Measurements from ENCODE around the gene VWF.

Gene VWF

DNA sequence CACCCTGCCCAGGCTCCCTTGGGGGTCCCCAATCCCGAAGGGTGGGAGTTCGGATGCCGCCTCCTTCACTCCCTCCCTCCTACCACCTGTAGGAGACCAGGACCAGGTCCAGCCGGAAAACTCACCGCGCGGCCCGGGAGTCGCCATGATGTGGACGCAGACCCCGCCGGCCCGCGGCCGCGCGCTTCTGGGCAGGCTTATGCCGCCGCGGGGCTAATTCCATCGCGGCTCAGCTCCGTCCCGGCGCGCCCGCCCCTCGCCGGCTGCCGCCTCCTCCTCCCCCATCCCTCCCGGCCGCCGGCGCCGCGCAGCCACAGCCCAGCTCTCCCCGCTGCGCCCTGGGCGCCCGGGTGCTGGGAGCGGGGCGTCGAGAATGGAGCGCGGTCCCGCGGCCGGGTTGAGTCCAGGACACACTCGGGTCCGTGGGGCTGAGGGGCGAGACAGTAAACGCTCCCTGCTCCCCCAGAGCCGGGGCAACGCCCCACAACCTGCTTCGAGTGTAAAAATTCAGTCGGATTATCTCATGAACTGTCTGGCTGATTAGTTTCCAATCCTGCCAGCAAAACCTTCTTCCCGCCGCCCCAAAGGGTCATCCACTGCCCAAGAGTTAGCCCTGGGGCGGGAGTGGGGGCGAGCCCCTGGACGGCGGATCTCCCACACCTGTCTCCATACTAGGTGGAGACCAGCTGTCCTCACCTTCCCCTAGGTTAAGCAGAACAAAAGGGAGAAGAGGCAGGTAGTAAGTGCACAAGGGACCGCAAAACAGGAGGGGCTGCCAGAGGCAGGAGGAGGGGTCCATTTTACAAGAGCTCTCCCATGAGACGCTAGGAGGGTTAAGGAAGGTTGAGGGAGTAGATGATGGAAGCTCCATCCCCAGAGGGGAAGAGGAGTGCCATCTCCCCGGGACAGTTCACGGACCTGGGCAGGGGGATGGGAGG is 179.1 kb downstream of the VWF start, which contains the start of gene ANO2:
Gene ANO2, minus strand, starts transcription at position 189 of the 938 bp plus-strand sequence. Its CDS starts 42 bp downstream, at position 147.
- FAIRE-seq, result no peak

DNA sequence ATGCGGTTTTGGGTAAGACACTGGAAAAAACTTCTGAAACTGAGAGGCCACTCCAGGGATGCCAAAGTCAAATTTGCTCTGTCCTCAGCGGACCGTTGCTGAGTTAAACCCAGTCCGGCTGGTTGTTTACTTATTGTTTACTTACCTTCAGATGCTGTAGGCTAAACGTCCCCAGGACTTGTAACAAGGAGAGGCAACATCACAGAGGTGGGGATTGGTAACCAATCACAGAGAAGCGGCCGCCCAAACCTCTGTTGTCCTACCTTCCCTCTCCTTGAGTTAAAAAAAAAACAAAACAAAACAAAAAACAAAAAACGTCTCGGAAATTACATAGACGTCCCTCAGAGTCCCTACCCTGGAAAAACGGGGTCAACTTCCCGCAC is 179.8 kb downstream of the VWF start:
- FAIRE-seq, result no peak

DNA sequence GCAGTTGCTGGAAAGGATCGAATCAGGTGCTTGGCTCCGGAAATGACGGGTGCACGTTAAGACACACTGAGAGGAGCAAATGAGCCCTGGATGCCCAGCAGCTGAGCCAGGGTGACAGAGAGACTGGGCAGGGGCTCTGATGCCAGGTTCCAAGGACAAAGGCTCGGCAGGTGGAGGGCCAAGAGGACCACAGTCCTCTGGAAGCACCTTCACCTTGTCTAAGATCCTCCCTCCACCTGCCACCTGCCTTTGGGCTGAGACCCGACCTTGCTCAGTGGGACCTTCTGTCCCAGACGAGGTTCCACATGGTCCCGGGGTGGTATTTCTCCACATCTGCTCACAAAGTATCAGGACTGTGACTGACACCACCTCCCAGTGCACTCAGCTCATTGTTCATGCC is 180.4 kb downstream of the VWF start:
- no peak for FAIRE-seq

DNA sequence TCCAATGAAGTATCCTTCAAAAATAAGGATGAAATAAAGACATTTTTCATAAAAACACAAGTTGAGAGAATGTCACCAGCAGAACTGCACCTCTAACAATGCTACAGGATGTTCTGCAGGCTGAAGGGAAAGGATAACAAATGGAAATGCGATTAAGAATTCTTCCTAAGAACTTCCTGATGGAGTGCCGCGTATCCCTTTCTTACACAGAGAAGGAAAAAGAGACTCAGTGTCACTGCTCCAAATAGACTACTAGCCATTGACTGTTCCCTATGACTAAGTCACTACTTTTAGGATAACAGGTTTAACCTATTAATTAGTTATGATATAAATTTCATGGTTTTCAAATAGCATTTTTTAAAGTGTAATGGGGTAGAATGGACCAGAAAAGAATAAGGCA is 182.6 kb downstream of the VWF start:
- FAIRE-seq, result no peak

DNA sequence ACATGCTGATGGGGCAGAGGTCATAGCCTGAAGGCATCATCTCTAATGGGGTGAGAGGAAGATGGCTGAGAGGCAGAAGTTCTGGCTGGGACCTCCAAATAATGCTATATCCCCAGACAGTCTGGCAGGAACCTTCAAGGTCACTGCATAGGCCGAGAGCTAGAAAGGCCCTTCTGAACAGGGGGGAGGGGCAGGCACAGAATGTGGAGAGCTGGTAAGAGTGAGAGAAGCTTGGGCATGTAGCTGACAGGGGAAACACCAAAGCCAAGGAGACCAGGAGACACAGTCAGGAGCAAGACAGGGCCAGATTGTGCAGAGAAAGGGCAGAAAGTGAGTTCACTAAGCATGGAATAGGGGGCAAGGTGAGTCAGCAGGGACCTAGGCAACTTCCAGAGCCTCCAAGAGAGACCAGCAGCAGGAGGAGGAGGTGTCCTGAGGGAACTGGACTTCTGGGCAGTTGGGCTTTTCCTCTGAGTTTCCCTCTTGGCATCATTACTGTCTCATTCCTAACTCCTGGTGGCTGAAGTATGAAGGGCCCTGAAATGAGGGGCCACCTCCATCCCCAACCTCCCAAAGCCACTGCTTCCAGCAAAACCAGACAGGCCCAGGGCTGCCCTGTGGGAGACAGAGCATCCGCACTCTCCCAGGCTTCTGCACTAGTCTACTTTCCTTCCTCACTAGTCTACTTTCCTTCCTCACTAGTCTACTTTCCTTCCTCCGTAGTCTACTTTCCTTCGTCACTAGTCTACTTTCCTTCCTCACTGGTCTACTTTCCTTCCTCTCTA is 196.5 kb downstream of the VWF start:
- FAIRE-seq, result no peak

DNA sequence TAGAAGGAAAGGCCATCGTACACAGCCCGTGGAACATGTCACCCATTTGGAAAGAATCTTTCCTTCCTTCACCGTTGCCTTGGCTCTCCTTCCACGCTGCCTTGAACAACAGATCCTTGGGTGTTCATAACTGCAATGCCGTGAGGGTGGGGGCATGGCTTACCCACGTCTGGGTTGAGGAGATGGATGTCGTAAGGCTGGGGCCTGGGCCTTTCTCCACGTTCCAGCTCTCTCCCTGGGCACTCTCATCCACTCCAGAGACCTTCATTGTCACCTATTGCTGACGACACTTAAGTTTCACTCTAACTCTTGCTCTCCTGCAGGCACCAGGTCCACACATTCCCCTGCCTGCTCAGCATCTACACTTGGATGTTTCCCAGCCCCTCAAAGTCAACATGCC is 198.8 kb downstream of the VWF start:
- no peak for FAIRE-seq

DNA sequence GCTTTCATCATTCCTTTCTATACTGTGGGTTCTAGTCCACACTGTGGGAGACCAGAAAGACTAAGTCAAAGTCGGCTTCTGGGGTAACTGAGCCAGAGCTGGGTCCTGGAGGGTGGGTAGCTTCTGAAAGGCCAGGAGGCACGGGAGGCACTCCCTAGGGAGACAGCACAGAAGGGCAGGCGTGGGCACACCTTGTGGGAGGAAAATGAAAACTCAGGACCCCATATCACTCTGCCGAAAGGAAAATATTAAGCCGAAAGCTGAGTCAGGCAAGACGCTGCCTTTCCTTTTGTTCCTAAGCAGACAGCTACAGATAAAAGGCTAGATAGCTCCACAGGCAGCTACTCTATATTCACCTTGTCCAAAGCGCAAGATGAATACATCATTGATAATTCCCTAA is 200.1 kb downstream of the VWF start:
- FAIRE-seq, result no peak

DNA sequence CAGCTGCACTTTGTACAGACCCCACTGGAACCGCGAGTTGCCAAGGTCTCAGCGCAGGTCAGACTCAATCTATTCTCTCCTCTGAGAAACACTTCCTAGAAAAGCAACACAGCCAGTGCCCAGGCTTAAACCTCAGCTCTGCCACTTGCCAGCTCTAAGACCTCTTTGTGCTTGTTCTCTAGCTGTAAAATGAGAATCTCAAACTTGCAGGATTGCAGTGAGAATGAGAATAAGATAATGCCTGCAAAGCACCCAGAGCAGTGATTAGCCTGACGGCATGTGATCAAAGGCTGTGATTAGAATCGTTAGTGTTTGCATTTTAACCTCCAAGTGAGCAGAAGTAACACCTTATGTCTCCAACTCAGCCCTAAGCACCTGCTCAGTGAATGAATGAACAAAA is 200.7 kb downstream of the VWF start:
- FAIRE-seq, result no peak

DNA sequence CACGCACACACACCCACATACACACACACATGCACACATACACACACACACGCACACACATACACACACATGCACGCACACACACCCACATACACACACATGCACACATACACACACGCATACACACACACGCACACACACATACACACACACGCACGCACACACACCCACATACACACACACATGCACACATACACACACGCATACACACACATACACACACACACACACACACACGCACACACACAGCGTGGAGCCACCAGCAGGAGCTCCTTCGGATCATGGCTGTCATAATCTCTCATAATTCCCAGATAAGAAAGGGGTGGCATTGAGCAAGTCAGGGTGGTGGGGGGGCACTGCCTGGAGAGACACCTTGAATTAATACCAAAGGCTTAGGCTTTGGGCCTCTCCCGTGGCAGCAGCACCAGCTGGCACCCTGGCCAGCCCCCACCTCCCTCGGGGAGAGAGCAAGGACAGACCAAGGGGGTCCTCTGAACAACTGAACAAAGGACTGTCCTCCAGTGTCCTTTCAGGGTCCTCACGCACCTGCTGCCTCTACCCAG is 201.3 kb downstream of the VWF start:
- no peak for FAIRE-seq

DNA sequence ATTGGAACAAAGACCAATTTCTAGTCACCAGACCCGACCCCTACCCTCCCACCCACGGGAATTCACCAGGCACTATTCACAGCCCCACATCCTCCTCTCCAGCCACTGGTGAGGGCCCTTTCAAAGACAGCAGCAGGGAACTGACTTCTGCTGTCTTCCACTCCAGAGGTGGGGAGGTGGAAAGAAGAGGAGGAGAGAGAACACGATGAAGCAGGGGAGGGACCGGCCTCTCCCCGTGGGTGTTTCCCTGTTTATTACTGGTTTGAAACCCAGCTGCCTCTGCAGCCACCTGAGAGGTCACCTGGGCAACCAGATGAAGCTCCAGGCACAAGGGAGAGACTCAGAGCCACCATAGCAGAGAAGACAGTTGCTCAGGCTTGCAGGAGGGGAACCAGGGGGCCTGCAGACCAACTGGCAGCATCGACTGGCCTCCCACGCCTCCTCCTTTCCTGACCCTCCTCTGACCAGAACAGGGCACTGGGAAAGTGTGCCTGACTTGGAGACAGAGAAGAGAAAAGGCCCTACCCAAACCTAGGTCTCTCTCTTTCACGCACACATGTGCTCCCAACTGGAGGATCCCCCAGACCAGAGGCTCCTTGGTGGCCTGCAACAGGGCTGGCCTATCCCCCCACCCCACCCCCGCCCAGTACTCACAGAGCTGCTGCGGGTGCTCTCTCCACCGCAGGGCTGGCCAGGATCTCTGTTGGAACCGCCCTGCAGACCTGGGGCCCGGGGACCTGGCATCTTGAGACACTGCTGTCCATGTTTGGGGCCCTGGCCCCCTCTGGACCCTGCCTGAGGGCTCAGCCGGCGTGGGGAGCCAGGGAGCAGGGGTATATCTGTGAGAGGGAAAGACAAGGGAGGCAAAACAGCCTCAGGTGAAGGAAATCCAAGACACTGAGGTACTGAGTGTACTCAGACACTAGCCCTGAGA is 202.2 kb downstream of the VWF start:
- no peak for FAIRE-seq

DNA sequence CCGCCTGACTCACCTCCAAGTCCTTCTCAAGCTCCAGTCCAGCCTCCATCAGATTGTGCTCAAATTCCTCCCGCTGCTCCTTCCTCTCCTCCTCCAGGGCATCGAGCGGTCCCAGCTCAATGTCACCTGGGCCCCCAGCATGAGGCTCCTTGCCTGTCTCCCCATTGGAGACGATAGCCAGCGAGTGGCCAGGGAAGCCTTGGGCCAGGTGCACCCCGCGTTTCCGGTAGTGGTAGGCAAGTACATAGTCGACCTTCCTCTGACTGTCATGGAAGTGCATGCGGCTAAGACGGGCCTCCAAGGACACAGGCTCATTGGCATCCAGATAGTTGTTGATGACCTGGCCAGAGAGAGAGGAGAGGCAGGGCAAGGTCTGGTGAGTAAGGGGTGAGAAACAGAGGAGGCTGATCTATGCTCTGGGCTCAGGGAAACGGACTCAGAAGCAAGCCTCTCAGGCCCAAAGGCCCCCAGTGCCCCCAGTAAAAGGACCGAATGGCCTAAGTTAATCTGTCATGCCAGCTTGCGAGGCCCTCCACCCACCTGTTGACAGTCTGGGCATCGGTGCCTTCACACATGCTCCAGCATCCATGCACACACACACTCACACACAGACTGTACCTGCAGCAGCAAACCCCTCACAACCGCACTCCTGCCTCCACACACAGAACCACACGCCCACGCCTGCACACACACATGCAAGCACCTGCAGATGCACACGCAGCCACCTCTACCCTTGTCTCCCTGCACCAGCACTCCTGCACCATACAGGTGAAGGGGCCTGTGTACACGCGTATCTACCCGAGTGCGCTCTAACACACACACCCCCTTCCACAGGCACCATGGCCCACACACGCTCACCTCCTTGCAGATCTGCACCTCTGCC is 203.2 kb downstream of the VWF start:
- FAIRE-seq, result no peak

DNA sequence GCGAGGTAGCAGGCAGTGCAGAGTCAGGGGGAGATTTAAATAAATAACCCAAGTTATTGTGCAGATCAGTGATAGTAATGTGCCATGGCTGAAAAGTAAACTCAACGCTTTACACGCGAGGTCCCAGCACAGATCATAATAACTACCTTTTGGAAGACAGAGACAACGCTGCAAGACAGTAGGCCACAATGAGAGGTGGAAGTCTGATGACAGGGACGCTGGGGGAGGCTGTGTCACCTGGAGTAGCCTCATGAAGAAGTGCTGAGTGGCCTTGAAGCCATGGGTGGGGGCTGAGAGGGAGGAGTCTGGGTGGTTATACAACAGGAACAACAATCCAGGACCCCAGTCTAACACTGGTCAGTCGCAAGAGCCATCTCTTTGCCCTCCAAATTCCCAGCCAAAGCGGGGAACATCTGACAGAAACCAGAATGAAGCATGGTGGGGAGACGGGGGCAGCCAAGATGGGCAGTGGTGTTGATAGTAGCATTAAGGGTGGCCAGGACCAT is 207.6 kb downstream of the VWF start:
- no peak for FAIRE-seq

DNA sequence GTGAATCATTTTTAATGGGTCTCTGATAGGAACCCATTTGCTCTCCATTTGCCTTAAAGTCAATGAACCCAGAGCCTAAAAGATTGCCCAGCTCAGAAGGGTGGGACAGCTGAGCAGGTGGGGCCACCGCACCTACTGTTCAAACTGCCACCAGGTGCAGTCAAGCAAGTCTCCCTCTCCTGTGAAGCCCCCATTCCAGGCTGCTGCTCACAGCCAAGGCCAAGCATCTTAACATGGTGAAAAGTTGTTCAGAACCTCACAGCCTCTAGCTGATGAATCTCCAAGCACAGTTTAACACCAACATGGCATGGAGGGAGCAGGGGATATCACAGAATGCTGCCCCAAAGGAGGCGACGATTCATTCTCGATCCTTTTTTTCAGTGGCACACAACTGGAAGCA is 209.0 kb downstream of the VWF start:
- FAIRE-seq, result no peak

DNA sequence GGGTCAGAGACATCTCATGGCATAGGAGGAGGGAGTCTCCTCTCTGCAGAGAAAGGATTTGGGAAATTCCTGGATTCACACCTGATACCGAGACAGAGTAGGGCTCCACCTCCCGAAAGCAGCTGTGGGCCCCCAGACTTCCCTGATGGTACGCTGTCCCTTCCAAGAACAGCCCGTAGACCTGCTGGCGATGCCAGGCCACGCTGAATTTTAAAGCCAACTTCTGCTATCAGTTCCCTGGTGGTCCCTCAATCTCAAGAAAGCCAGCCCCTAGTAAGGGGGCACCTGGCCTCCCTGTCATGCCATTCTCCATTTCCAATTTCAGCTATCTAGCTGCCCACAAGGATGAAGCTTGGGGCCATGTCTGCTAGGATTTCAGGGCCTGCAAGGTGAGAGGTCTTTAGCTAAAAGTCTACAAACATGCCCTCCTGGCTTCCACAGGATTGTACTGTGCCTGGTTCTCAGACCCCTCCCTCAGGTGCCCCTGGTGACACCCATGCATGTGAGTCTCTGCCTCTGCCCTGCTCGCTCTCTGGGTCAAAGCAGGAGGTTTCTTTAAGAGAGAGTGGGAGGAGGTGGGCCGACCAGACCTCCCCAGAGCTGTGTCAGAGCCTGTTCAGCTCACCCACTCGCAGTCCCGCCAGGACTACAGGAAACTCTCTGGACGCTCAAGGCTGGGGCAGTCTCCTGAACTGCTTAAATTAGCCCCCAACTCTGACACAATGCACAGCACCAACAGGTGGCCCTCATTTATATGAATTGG is 209.9 kb downstream of the VWF start:
- FAIRE-seq, result no peak

DNA sequence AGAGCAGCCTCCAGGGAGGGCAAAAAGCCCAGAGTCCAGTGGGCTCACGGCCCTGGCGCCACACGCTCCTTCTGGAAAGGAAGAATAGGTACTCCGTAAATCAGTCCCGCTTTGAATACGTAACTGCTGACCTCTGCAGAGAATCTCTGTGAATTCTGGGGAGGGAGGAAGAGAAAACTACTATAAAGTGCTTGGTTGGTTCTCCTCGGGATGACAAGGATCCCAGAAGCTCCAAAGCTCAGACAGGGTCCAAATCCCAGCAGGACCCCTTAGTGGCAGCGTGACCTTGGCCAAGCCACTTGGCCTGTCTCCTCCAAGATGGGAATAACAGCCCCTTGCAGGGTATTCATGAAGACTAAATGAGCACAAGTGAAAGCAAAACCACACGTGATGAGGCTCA is 211.1 kb downstream of the VWF start:
- no peak for FAIRE-seq

DNA sequence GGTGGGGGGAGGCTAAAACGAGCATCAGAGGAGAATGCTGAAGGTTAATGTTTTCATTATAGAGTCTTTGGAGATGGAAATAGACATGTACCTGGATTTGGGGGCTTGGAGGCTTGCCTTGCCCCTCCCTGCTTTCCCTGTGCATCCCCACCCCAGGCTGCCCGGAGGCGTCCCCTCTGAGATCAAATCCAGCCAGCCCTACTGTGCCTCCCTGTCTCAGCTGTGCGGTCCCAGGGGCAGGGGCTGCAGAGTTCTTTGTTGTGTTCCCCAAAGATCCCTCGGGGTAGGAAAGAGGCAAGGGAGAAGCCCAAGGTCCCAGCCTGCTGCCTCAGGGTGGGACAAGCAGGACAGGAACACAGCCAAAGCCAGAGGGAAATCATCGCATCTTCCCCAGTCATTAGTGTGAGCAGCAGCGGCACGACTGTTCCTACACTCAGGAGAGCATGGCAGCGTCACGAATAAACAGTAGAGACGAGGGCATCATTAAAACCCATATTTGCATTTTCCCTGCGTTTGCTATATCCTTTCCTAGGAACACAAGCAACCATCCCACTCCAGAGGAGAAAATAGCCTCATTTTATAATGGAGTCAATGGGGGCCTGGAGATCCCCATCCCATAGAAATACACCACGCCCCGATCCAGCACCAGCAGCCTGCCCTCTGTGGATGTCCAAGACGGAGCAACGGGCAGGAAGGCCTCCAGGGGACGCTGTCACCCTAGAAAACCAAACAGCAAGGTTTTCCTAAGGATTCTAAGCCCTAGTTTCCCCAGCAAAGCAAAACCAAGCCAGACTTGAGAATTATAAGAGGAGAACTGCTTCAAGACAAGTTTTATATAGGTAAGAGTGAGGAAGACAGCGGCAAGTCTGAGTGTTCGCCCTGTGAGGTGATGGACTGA is 211.8 kb downstream of the VWF start:
- FAIRE-seq, result no peak

DNA sequence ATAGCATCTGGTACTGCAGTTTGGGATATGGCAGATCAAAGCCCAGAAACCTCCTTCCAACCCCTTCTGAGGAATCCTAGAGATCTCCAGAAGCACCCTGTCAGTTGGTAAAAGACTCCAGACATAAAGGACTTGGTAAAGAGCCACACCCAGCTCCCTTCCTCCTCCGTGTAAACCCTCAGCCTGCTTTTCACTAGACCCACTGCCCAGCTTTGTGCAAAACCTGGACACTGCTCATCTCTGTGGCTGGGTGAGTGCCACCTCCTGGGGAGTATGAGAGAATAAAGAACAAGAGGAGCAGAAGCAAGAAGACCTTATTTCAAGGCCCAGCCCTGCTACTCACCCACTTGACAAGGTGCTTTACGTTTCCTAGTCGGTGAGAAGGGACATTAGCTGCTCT is 212.5 kb downstream of the VWF start:
- FAIRE-seq, result no peak

DNA sequence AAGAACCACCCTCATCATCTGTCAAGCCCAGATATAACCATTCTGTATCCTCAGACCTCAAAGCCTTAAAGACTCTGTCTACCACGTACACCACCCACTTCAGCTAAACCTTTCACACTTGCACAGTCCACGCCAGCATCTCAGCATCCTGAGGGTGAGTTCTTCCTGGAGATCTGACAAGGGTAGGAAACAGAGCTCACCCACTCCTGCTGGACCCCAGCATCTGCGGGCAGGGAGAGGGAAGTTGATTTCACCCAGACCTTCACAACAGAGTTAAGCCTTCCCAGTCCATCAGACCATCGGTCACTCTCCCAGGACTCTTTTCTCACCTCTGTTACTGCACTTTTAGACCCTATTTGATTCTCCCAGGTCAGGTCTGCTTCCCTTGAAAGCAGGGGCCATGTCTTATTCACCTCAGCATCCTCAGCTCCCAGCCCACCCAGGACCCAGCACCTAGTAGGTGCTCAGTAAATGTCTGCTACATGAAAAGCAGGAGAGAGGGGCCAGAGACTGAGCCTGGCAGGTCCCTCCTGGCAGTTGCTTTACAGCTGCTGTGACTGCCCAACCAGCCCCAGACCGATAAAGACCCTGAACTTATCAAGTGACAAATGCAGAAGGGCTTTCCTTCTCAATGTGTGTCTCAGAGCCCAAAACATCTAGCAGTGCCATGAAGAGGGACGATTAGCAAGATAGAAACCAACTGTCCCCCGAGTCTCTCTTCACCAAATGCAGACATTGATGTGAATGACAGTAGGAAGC is 213.5 kb downstream of the VWF start:
- no peak for FAIRE-seq

DNA sequence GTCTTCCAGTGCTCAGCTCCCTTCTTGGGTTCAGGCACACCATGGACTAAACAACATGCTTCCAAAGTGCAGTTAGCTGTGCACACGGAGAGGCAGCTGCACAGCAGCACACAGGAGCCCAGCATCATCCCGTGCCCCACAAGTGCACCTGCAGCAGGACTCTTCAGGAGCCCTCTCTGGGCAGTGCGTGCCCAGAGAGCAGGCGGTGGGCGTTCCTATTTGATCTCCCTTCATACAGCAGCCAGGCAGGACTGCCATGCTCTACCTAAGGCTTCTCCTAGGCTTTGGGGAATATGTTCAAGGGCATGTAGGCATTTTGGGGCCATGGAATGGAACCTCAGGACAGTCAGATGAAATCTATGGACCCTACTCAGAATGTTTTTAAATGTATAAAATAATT is 214.9 kb downstream of the VWF start:
- FAIRE-seq, result no peak

Data from endometrium (tissue), 2 donors.